CD14-positive monocyte (primary cell): ENCODE results near the gene NUP54. TPM values are rescaled to one million over a fixed set of nuclear protein-coding genes. Genes with fewer than 3 reads are reported as not detected.

Experiments used
- DNase-seq, 3 donors: peaks; one replicate each; pipeline ENCODE4 v3.0.0-alpha.2; 2011 to 2022
- H2AFZ ChIP-seq: 2 replicates; pipeline ENCODE4 v1.6.0; 2012; ENCODE audit warnings: mild to moderate bottlenecking, low read depth, low read length, inconsistent platforms; ENCODE audit not compliant: insufficient read depth, poor library complexity, severe bottlenecking
- H3K27ac ChIP-seq, 2 donors: 1 replicate in 1 of 2; 2 replicates in 1 of 2; pipeline ENCODE4 v1.5.1; 2012 to 2013; ENCODE audit warnings: low read length in 2 of 2, control low read depth in 1 of 2, inconsistent platforms in 1 of 2, low read depth in 1 of 2, mild to moderate bottlenecking in 1 of 2
- H3K27me3 ChIP-seq, 2 donors: one replicate each; pipeline versions ENCODE4 v1.6.0 to v1.6.1; 2011 to 2013; ENCODE audit warnings: low read length in 2 of 2; ENCODE audit not compliant: control insufficient read depth in 2 of 2, insufficient read depth in 2 of 2
- H3K36me3 ChIP-seq, 2 donors: replicated peaks in 1 of 2; 1 replicate in 1 of 2; 2 replicates in 1 of 2; pipeline versions ENCODE4 v1.5.1 to v1.6.1; 2012 to 2013; ENCODE audit warnings: low read length in 2 of 2, control low read depth in 1 of 2, inconsistent platforms in 1 of 2, mild to moderate bottlenecking in 1 of 2; ENCODE audit not compliant: insufficient read depth in 2 of 2, control insufficient read depth in 1 of 2
- H3K4me1 ChIP-seq, 2 donors: 1 replicate in 1 of 2; 2 replicates in 1 of 2; pipeline versions ENCODE4 v1.5.1 to v1.6.1; 2012 to 2013; ENCODE audit warnings: low read length in 2 of 2, control low read depth in 1 of 2, inconsistent platforms in 1 of 2, mild to moderate bottlenecking in 1 of 2, moderate library complexity in 1 of 2; ENCODE audit not compliant: insufficient read depth in 2 of 2, control insufficient read depth in 1 of 2
- H3K4me2 ChIP-seq: replicated peaks from 2 replicates; pipeline ENCODE3; 2012; ENCODE audit warnings: low read length, moderate library complexity, mild to moderate bottlenecking; ENCODE audit not compliant: poor library complexity, severe bottlenecking; ENCODE audit errors: extremely low read depth
- H3K4me3 ChIP-seq, 3 experiments: fragments of 200-600 bp in 1 of 3; sonication (generic) in 1 of 3; replicated peaks in 1 of 3; 1 replicate in 2 of 3; 2 replicates in 1 of 3; pipeline ENCODE4 v1.5.1; 2011 to 2013; ENCODE audit warnings: low read length in 3 of 3, mild to moderate bottlenecking in 3 of 3, control low read depth in 2 of 3, low read depth in 2 of 3, inconsistent platforms in 1 of 3, moderate library complexity in 1 of 3
- H3K79me2 ChIP-seq: 2 replicates; pipeline ENCODE4 v1.6.0; 2012; ENCODE audit warnings: mild to moderate bottlenecking, control low read depth, inconsistent platforms, low read length, moderate library complexity; ENCODE audit not compliant: insufficient read depth
- H3K9ac ChIP-seq: 2 replicates; pipeline ENCODE4 v1.6.0; 2017; ENCODE audit warnings: low read length, mild to moderate bottlenecking; ENCODE audit not compliant: insufficient read depth, poor library complexity, severe bottlenecking
- H3K9me3 ChIP-seq, 2 donors: replicated peaks in 1 of 2; 1 replicate in 1 of 2; 2 replicates in 1 of 2; pipeline versions ENCODE4 v1.5.1 to v1.6.1; 2012 to 2013; ENCODE audit warnings: low read length in 2 of 2, control low read depth in 1 of 2; ENCODE audit not compliant: control insufficient read depth in 1 of 2, insufficient read depth in 1 of 2
- H4K20me1 ChIP-seq: 2 replicates; pipeline ENCODE4 v1.6.0; 2012; ENCODE audit warnings: mild to moderate bottlenecking, low read length, control low read depth, moderate library complexity; ENCODE audit not compliant: insufficient read depth
- H3K27ac Mint-ChIP-seq, 7 donors: one replicate each; pipeline ENCODE4 v1.8.0; 2020; ENCODE audit warnings: mild to moderate bottlenecking in 7 of 7, mixed read lengths in 7 of 7, moderate library complexity in 6 of 7, inconsistent platforms in 2 of 7
- H3K27me3 Mint-ChIP-seq, 3 donors: one replicate each; pipeline ENCODE4 v1.8.0; 2021 to 2022; ENCODE audit warnings: low read depth in 3 of 3, mild to moderate bottlenecking in 3 of 3, mixed read lengths in 3 of 3, moderate library complexity in 3 of 3, inconsistent platforms in 1 of 3
- H3K36me3 Mint-ChIP-seq, 2 donors: one replicate each; pipeline ENCODE4 v1.8.0; 2020; ENCODE audit warnings: mixed read lengths in 2 of 2, inconsistent platforms in 1 of 2, mild to moderate bottlenecking in 1 of 2
- H3K4me1 Mint-ChIP-seq: one replicate; pipeline ENCODE4 v1.8.0; 2020; ENCODE audit warnings: mild to moderate bottlenecking, mixed read lengths
- H3K4me3 Mint-ChIP-seq, 2 donors: one replicate each; pipeline ENCODE4 v1.8.0; 2020; ENCODE audit warnings: mild to moderate bottlenecking in 2 of 2, mixed read lengths in 2 of 2, moderate library complexity in 1 of 2
- H3K9me3 Mint-ChIP-seq, 7 donors: one replicate each; pipeline ENCODE4 v1.8.0; 2020 to 2022; ENCODE audit warnings: mixed read lengths in 7 of 7, mild to moderate bottlenecking in 6 of 7, moderate library complexity in 6 of 7, inconsistent platforms in 2 of 7
- WGBS: methylation state at CpG from one replicate; pipeline ENCODE4 v1.1.5; 2013; ENCODE audit warnings: missing lambda C conversion rate; ENCODE audit not compliant: insufficient coverage; 5-methylcytosine and 5-hydroxymethylcytosine counted together
- intact Hi-C, 2 donors: fragments of 100-400 bp; cut with micrococcal nuclease; formaldehyde crosslinking; loops; one replicate each; pipeline versions ENCODE4 v1.15.0 to v1.15.1; 2023
- polyA plus RNA-seq, 3 donors: library from polyadenylated mRNA; depleted of rRNA in 1 of 3; unstranded in 2 of 3; stranded (reverse) in 1 of 3; fragments of 300-500 nt in 2 of 3; fragments of >200 nt in 1 of 3; fragmentation: Illumina TruSeq in 2 of 3; gene quantifications; 1 replicate in 2 of 3; 2 replicates in 1 of 3; pipeline ENCODE4 v1.2.3, GENCODE V29; 2012 to 2021
- TF ChIP-seq, protein P1 (sequence below): fragments of 200-600 bp; IDR thresholded peaks from one replicate; pipeline ENCODE4 v1.8.0; 2022; ENCODE audit warnings: antibody characterized with exemption, mild to moderate bottlenecking

NUP54 gene
- polyA plus RNA-seq, 3 donors = 15.0 to 25.0 (median 16.2) TPM

- peaks cover 78 to 97% of the 10 kb centered on the region in 2 donors for H3K36me3 ChIP-seq
- Mint-ChIP-seq H3K27me3 (no peaks in the 10 kb centered on the region), H3K9me3 (peaks cover 0 to 4% (median 0%) of the 10 kb centered on the region in 7 donors), H3K36me3 (peaks cover 62 to 86% of the 10 kb centered on the region in 2 donors), H3K27ac (no peak overlapping the region), H3K4me3 (no peak overlapping the region), H3K4me1 (no peaks in the 10 kb centered on the region)
- TF ChIP-seq, protein P1, sequence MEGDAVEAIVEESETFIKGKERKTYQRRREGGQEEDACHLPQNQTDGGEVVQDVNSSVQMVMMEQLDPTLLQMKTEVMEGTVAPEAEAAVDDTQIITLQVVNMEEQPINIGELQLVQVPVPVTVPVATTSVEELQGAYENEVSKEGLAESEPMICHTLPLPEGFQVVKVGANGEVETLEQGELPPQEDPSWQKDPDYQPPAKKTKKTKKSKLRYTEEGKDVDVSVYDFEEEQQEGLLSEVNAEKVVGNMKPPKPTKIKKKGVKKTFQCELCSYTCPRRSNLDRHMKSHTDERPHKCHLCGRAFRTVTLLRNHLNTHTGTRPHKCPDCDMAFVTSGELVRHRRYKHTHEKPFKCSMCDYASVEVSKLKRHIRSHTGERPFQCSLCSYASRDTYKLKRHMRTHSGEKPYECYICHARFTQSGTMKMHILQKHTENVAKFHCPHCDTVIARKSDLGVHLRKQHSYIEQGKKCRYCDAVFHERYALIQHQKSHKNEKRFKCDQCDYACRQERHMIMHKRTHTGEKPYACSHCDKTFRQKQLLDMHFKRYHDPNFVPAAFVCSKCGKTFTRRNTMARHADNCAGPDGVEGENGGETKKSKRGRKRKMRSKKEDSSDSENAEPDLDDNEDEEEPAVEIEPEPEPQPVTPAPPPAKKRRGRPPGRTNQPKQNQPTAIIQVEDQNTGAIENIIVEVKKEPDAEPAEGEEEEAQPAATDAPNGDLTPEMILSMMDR = no peak
- H4K20me1 ChIP-seq = no peaks in the 10 kb centered on the region
- H3K9ac ChIP-seq = no peak overlapping the region
- WGBS = no CpG with 5 or more reads among the region's 4 CpGs
- H3K27ac ChIP-seq = no peak overlapping the region
- H2AFZ ChIP-seq = no peak overlapping the region
- DNase-seq = no peak
- H3K79me2 ChIP-seq = no peaks in the 10 kb centered on the region
- H3K4me3 ChIP-seq = no peak overlapping the region
- H3K4me1 ChIP-seq = no peaks in the 10 kb centered on the region
- H3K9me3 ChIP-seq = no peaks in the 10 kb centered on the region
- intact Hi-C loops = no loop called here
- H3K4me2 ChIP-seq = no peak overlapping the region
- no peaks in the 10 kb centered on the region for H3K27me3 ChIP-seq
Measured at GRCh38 chr4:76120199-76120598, 28.0 kb downstream of the NUP54 start.

DNA sequence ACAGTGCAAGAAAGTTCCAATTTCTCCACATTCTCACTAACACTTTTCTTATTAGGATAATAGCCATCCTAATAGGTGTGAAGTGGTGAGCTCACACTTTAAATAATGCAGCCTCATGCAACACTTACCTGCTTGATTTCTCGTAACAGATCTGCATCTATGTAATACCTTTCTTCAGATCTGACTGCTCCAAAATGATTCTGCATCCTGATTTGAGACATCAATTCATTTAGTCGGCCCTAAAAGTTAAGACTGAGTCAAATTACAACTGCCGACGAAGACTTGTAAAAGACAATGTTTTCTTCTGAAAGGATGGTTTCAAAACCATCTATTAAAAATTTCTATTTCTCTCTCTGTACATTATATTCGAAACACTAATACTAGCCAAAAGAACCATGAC lies 30.7 kb downstream of the NUP54 start:
- Histone ChIP-seq H4K20me1 (no peaks in the 10 kb centered on the region), H3K9me3 (no peaks in the 10 kb centered on the region), H3K9ac (no peak overlapping the region), H3K36me3 (peaks cover 85 to 94% of the 10 kb centered on the region in 2 donors), H3K27ac (no peak overlapping the region), H2AFZ (no peak overlapping the region), H3K4me3 (no peak overlapping the region), H3K27me3 (no peaks in the 10 kb centered on the region), H3K4me2 (no peak overlapping the region), H3K4me1 (no peaks in the 10 kb centered on the region), H3K79me2 (no peaks in the 10 kb centered on the region)
- WGBS = 100% methylated on average over 1 of the region's 5 CpGs
- no peaks in the 10 kb centered on the region for H3K9me3 Mint-ChIP-seq
- no peaks in the 10 kb centered on the region for H3K4me1 Mint-ChIP-seq
- TF ChIP-seq, protein P1 = no peak
- peaks cover 61 to 83% of the 10 kb centered on the region in 2 donors for H3K36me3 Mint-ChIP-seq
- no peak for DNase-seq
- H3K4me3 Mint-ChIP-seq = no peak overlapping the region
- intact Hi-C loops = no loop called here
- H3K27me3 Mint-ChIP-seq = no peaks in the 10 kb centered on the region
- no peak overlapping the region for H3K27ac Mint-ChIP-seq
